Measurements from ENCODE around the gene TOE1. TPM values are rescaled to one million over a fixed set of nuclear protein-coding genes. Genes with fewer than 3 reads are reported as not detected.

TOE1 gene
- total RNA-seq, 1 donor from 2014 or later, result 4.3 TPM

DNA sequence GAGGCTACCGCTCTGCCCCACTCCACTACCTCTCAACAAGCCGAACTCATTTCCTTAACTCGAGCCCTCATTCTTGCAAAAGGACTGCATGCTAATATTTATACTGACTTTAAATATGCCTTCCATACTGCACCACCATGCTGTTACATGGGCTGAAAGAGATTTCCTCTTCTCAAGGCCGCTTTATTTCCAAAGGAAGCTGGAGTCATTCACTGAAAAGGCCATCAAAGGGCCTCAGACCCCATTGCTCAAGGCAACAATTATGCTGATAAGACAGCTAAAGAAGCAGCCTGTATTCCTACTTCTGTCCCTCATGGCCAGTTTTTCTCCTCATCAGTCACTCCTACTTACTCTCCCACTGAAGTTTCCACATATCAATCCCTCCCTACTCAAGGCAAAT is 20.2 kb upstream of the TOE1 start:
- Histone ChIP-seq H3K9me3 (ENCODE audit: insufficient read depth, low read depth, low read length) (no peaks in the 10 kb centered on the region), H3K27me3 (ENCODE audit: insufficient read depth, low read length) (no peaks in the 10 kb centered on the region), H3K9ac (ENCODE audit: low read length) (no peak overlapping the region), H3K4me2 (ENCODE audit: low read length) (no peak overlapping the region), H3K79me2 (ENCODE audit: insufficient read depth, low read length) (no peaks in the 10 kb centered on the region), H3K4me3 (ENCODE audit: insufficient read depth, low read depth, low read length) (no peak overlapping the region), H3K4me1 (ENCODE audit: insufficient read depth, low read length) (no peaks in the 10 kb centered on the region), H3K27ac (ENCODE audit: low read depth, low read length) (no peak overlapping the region), H4K20me1 (ENCODE audit: insufficient read depth, low read length) (no peaks in the 10 kb centered on the region), H2AFZ (ENCODE audit: low read depth, low read length) (no peak overlapping the region), H3K36me3 (ENCODE audit: insufficient read depth, low read length) (no peaks in the 10 kb centered on the region)
- peaks cover 4% of the 10 kb centered on the region for H3K4me1 Mint-ChIP-seq (ENCODE audit: low read depth, unreplicated experiment)
- no peak overlapping the region for H3K27ac Mint-ChIP-seq (ENCODE audit: unreplicated experiment)
- no peak overlapping the region for H3K4me3 Mint-ChIP-seq (ENCODE audit: unreplicated experiment)
- no peak for DNase-seq (ENCODE audit: low read depth)
- FAIRE-seq, result no peak
- H3K9me3 Mint-ChIP-seq (ENCODE audit: unreplicated experiment), result no peaks in the 10 kb centered on the region
- no peaks in the 10 kb centered on the region for H3K27me3 Mint-ChIP-seq (ENCODE audit: low read depth, unreplicated experiment)
- TF ChIP-seq, protein P1, sequence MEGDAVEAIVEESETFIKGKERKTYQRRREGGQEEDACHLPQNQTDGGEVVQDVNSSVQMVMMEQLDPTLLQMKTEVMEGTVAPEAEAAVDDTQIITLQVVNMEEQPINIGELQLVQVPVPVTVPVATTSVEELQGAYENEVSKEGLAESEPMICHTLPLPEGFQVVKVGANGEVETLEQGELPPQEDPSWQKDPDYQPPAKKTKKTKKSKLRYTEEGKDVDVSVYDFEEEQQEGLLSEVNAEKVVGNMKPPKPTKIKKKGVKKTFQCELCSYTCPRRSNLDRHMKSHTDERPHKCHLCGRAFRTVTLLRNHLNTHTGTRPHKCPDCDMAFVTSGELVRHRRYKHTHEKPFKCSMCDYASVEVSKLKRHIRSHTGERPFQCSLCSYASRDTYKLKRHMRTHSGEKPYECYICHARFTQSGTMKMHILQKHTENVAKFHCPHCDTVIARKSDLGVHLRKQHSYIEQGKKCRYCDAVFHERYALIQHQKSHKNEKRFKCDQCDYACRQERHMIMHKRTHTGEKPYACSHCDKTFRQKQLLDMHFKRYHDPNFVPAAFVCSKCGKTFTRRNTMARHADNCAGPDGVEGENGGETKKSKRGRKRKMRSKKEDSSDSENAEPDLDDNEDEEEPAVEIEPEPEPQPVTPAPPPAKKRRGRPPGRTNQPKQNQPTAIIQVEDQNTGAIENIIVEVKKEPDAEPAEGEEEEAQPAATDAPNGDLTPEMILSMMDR (IDR thresholded peaks at IDR 0.05; ENCODE audit: insufficient read depth, low read depth, low read length), result no peak
- no peak for TF ChIP-seq EZH2 (IDR thresholded peaks at IDR 0.05; ENCODE audit: insufficient read depth, low read length)
- H3K36me3 Mint-ChIP-seq (ENCODE audit: low read depth, unreplicated experiment), result no peaks in the 10 kb centered on the region

- Histone ChIP-seq H3K9ac (ENCODE audit: low read length) (no peak overlapping the region), H3K36me3 (ENCODE audit: insufficient read depth, low read length) (no peaks in the 10 kb centered on the region), H4K20me1 (ENCODE audit: insufficient read depth, low read length) (no peaks in the 10 kb centered on the region), H3K27me3 (ENCODE audit: insufficient read depth, low read length) (no peaks in the 10 kb centered on the region), H3K27ac (ENCODE audit: low read depth, low read length) (no peak overlapping the region), H2AFZ (ENCODE audit: low read depth, low read length) (no peak overlapping the region), H3K79me2 (ENCODE audit: insufficient read depth, low read length) (no peaks in the 10 kb centered on the region), H3K4me2 (ENCODE audit: low read length) (no peak overlapping the region), H3K4me3 (ENCODE audit: insufficient read depth, low read depth, low read length) (no peak overlapping the region), H3K9me3 (ENCODE audit: insufficient read depth, low read depth, low read length) (no peaks in the 10 kb centered on the region), H3K4me1 (ENCODE audit: insufficient read depth, low read length) (no peaks in the 10 kb centered on the region)
- DNase-seq (ENCODE audit: low read depth) (no peak), FAIRE-seq (no peak)
- no peaks in the 10 kb centered on the region for H3K36me3 Mint-ChIP-seq (ENCODE audit: low read depth, unreplicated experiment)
- H3K27ac Mint-ChIP-seq (ENCODE audit: unreplicated experiment), result no peak overlapping the region
- no peaks in the 10 kb centered on the region for H3K27me3 Mint-ChIP-seq (ENCODE audit: low read depth, unreplicated experiment)
- H3K4me3 Mint-ChIP-seq (ENCODE audit: unreplicated experiment), result no peak overlapping the region
- H3K4me1 Mint-ChIP-seq (ENCODE audit: low read depth, unreplicated experiment), result peaks cover 8% of the 10 kb centered on the region
- no peaks in the 10 kb centered on the region for H3K9me3 Mint-ChIP-seq (ENCODE audit: unreplicated experiment)
- TF ChIP-seq EZH2 (IDR thresholded peaks at IDR 0.05; ENCODE audit: insufficient read depth, low read length), result no peak
- TF ChIP-seq, protein P1 (IDR thresholded peaks at IDR 0.05; ENCODE audit: insufficient read depth, low read depth, low read length), result no peak
Measured at GRCh38 chr1:45321444-45321843, 18.5 kb upstream of the TOE1 start.

DNA sequence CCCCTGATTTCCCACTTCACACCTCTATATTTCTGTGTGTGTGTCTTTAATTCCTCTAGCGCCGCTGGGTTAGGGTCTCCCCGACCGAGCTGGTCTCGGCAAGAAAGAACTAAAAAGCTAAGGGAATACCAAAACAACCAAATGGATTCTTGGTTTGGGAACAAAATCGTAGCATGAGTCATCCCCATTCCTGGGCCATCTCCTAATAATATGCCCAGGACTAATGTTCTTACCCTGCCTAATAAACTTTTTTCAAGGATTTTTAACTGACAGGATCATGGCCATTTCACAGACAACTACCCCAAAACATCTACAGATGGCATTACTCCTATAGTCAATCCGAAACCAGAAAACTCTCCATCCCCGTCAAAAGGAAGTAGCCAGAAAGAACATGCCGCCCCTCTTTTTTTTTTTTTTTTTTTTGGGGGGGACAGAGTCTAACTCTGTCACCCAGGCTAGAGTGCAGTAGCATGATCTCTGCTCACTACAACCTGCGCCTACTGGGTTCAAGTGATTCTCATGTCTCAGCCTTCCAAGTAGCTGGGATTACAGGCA is 17.4 kb upstream of the TOE1 start:
- no peaks in the 10 kb centered on the region for H3K36me3 Mint-ChIP-seq (ENCODE audit: low read depth, unreplicated experiment)
- H3K27ac ChIP-seq (ENCODE audit: low read depth, low read length), result no peak overlapping the region
- no peak overlapping the region for H3K4me3 ChIP-seq (ENCODE audit: insufficient read depth, low read depth, low read length)
- no peak overlapping the region for H3K4me2 ChIP-seq (ENCODE audit: low read length)
- peaks cover 8% of the 10 kb centered on the region for H3K4me1 Mint-ChIP-seq (ENCODE audit: low read depth, unreplicated experiment)
- H3K4me3 Mint-ChIP-seq (ENCODE audit: unreplicated experiment), result no peak overlapping the region
- no peaks in the 10 kb centered on the region for H3K36me3 ChIP-seq (ENCODE audit: insufficient read depth, low read length)
- no peaks in the 10 kb centered on the region for H4K20me1 ChIP-seq (ENCODE audit: insufficient read depth, low read length)
- no peaks in the 10 kb centered on the region for H3K9me3 ChIP-seq (ENCODE audit: insufficient read depth, low read depth, low read length)
- H3K9me3 Mint-ChIP-seq (ENCODE audit: unreplicated experiment), result no peaks in the 10 kb centered on the region
- H3K9ac ChIP-seq (ENCODE audit: low read length), result no peak overlapping the region
- no peak overlapping the region for H2AFZ ChIP-seq (ENCODE audit: low read depth, low read length)
- H3K27me3 Mint-ChIP-seq (ENCODE audit: low read depth, unreplicated experiment), result no peaks in the 10 kb centered on the region
- H3K27me3 ChIP-seq (ENCODE audit: insufficient read depth, low read length), result no peaks in the 10 kb centered on the region
- H3K4me1 ChIP-seq (ENCODE audit: insufficient read depth, low read length), result peaks cover 8% of the 10 kb centered on the region
- TF ChIP-seq, protein P1 (IDR thresholded peaks at IDR 0.05; ENCODE audit: insufficient read depth, low read depth, low read length), result no peak
- TF ChIP-seq EZH2 (IDR thresholded peaks at IDR 0.05; ENCODE audit: insufficient read depth, low read length), result no peak
- no peak overlapping the region for H3K27ac Mint-ChIP-seq (ENCODE audit: unreplicated experiment)
- DNase-seq (ENCODE audit: low read depth) (no peak), FAIRE-seq (no peak)
- no peaks in the 10 kb centered on the region for H3K79me2 ChIP-seq (ENCODE audit: insufficient read depth, low read length)
